22Rv1 (cell line): Measurements from ENCODE around the gene ATCAY.

Experiments
- H3K27ac ChIP-seq: fragments of 450-650 bp; 2 replicates; pipeline ENCODE4 v1.5.1; 2017
- CTCF ChIP-seq: fragments of 450-650 bp; IDR thresholded peaks from 2 replicates; pipeline ENCODE4 v1.5.1; 2017; ENCODE audit warnings: mild to moderate bottlenecking
- ZFX ChIP-seq: fragments of 450-650 bp; IDR thresholded peaks from 2 replicates; pipeline ENCODE4 v1.6.1; 2017; ENCODE audit warnings: antibody characterized with exemption, borderline replicate concordance

The ATCAY gene

GRCh38 chr19:3857449-3858003 lies 23.0 kb upstream of the ATCAY start:
- no peak overlapping the region for H3K27ac ChIP-seq
- TF ChIP-seq ZFX (no peak), CTCF (no peak)

- no peak overlapping the region for H3K27ac ChIP-seq
- no peak for TF ChIP-seq ZFX
- TF ChIP-seq CTCF, result no peak
These were observed 20.0 kb upstream of the ATCAY start for GRCh38 chr19:3860499-3860898.

- no peak for TF ChIP-seq ZFX
- no peak overlapping the region for H3K27ac ChIP-seq
These were observed 17.5 kb upstream of the ATCAY start for GRCh38 chr19:3862826-3863500.

GRCh38 chr19:3863648-3864047 lies 16.8 kb upstream of the ATCAY start:
- TF ChIP-seq CTCF, result no peak
- TF ChIP-seq ZFX, result no peak
- H3K27ac ChIP-seq, result no peak overlapping the region

- no peak for TF ChIP-seq CTCF
- no peak for TF ChIP-seq ZFX
- no peak overlapping the region for H3K27ac ChIP-seq
These were observed 13.4 kb upstream of the ATCAY start for GRCh38 chr19:3866910-3867638.

- H3K27ac ChIP-seq, result no peak overlapping the region
- TF ChIP-seq CTCF (no peak), ZFX (no peak)
These were observed 12.3 kb upstream of the ATCAY start for GRCh38 chr19:3867971-3868769.

GRCh38 chr19:3868770-3869456 lies 11.6 kb upstream of the ATCAY start, which contains the start of gene ZFR2:
Gene ZFR2 (minus strand): TSS chr19:3869038. CDS start chr19:3869017, 21 bp downstream.
- no peak within 1 kb of the TSS for H3K27ac ChIP-seq
- TF ChIP-seq ZFX (no peak), CTCF (no peak)
